ENCODE data around the gene ZNF587.
"Not testable (repeated sequence)": the region's sequence is repeated elsewhere in the genome, so short reads cannot be mapped to it uniquely, and the experiment has no call there.

DNA sequence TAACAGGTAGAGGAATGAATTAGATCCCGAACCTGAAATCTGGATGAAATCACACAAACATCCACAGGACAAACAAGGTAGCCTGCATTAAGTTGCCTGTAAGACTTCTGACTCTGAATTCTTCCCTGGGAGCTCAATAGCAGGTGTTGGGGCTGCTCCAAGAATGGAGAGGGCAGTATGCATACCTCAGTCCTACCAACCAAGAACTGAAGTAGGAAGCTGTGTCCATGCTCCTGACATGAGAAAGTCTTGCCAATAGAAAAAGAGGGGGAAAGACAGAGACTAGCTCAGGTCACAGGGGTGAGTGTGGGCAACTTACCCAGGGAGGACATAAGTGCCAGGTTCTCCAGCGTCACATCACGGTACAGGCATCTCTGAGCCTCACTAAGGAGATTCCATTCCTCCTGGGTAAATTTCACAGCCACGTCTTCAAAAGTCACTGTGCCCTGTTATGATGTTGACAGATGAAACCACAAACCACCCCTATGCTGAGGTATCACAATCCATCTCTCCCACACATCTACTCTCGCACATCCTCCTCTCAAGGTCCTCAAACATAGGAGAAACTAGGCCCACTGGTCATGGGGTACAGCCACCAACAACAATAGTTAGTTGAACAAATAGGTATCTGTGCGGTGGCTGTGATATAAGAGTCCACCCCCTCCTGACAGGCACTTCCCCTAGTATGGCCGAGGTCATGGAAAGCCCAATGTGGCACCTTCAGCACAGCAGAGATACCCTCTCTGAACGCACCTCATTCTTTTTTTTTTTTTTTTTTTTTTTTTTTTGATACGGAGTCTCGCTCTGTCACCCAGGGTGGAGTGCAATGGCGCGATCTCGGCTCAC, 36.5 kb upstream of the ZNF587 start:
- not testable (repeated sequence) for TF ChIP-seq EZH2 (IDR thresholded peaks at IDR 0.05; ENCODE audit: low read length)
- TF ChIP-seq, protein P1, sequence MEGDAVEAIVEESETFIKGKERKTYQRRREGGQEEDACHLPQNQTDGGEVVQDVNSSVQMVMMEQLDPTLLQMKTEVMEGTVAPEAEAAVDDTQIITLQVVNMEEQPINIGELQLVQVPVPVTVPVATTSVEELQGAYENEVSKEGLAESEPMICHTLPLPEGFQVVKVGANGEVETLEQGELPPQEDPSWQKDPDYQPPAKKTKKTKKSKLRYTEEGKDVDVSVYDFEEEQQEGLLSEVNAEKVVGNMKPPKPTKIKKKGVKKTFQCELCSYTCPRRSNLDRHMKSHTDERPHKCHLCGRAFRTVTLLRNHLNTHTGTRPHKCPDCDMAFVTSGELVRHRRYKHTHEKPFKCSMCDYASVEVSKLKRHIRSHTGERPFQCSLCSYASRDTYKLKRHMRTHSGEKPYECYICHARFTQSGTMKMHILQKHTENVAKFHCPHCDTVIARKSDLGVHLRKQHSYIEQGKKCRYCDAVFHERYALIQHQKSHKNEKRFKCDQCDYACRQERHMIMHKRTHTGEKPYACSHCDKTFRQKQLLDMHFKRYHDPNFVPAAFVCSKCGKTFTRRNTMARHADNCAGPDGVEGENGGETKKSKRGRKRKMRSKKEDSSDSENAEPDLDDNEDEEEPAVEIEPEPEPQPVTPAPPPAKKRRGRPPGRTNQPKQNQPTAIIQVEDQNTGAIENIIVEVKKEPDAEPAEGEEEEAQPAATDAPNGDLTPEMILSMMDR (optimal IDR thresholded peaks at IDR 0.05 in 1 of 3, IDR thresholded peaks at IDR 0.05 in 1 of 3, conservative IDR thresholded peaks at IDR 0.05 in 1 of 3; ENCODE audit: extremely low read depth in 1 of 3, insufficient read depth in 2 of 3, low read length in 3 of 3), result not testable (repeated sequence)

Data from keratinocyte (primary cell).